Fibroblast of skin of right biceps (primary cell): ENCODE measurements around the gene RUSC1.
"Not testable (repeated sequence)": the region's sequence is repeated elsewhere in the genome, so short reads cannot be mapped to it uniquely, and the experiment has no call there.

Experiments used
- DNase-seq: peaks from one replicate; pipeline ENCODE4 v3.0.0-alpha.2; 2013

RUSC1 gene

GRCh38 chr1:155323729-155324036 is 3.0 kb downstream of the RUSC1 start:
- peak; percentile 91 for DNase-seq

GRCh38 chr1:155324037-155324716 is 3.5 kb downstream of the RUSC1 start:
- peak; percentile 96 for DNase-seq

GRCh38 chr1:155324717-155325602 is 4.3 kb downstream of the RUSC1 start:
- peak; percentile 51 for DNase-seq

DNA sequence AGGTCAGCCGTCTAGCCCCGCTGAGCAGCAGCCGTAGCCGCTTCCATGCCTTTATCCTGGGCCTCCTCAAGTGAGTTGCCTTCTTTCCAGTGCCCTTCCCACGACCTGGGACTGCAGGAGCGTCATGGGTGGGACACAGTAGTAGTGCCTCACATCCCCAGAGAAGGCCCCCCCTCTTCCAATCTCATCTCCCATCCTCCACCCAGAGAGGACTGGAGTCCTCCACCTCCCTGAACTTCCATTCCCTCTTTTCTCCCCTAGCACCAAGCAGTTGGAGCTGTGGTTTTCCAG is 4.9 kb downstream of the RUSC1 start:
- DNase-seq, result no peak

DNA sequence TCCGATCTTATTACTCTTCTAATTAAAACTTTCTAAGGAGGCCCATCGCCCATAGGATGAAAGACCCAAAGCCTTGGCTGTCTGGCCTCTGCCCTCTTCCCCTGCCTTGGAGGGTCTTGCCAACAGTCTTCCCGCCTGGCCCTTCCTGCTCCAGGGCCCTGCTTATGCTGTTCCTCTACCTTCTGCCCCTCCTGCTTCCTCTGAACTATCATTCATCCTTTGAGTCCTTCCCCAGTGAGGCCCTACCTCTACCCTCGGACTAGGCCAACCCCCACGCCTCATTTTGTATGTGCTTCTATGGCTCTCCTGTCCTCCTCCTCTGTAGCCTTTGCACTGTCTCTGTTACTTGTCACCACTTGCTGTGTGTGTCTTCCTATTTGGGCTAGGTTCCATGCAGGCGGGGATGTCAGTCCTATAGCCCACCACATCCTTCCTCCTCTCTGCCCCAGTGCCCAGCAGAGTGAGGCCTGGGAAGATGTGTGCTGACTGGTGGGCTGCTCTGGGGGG is 5.4 kb downstream of the RUSC1 start:
- no peak for DNase-seq

DNA sequence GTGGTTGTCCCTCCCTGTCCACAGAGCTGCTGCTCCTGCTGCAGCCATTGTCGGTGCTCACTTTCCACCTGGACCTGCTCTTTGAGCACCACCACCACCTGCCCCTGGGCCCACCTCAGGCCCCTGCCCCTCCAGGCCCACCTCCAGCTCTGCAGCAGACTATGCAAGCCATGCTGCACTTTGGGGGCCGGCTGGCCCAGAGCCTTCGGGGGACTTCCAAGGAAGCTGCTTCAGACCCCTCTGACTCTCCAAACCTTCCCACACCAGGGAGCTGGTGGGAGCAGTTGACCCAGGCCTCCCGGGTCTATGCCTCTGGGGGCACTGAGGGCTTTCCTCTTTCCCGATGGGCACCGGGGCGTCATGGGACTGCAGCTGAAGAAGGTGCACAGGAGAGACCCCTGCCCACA is 5.9 kb downstream of the RUSC1 start:
- DNase-seq, result no peak

- DNase-seq, result no peak
Observed at GRCh38 chr1:155327981-155328380, 7.3 kb downstream of the RUSC1 start.

GRCh38 chr1:155328856-155329255 is 8.2 kb downstream of the RUSC1 start:
- DNase-seq, result not testable (repeated sequence)

- DNase-seq, result no peak
Observed at GRCh38 chr1:155329980-155330598, 9.4 kb downstream of the RUSC1 start.

DNA sequence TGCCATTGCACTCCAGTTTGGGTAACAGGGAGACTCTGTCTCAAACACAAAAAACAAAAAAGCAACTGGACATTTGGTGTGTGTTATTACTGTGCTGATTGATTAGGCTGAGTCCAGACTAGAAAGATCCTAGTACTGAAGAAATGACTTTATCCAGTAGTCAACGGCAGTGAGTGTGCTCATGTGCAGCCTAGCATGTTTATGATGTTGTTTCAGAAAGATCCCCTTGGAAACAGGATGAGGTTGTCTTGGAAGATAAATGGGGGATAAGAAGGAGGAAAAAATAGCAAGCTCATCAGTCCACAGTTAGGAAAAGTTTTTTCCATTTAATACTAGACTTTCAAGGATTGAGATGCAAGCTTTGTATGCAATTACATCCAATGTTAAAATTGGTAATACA is 14.3 kb downstream of the RUSC1 start:
- DNase-seq, result no peak

GRCh38 chr1:155339515-155340097 is 18.9 kb downstream of the RUSC1 start:
- DNase-seq, result no peak

- no peak for DNase-seq
Observed at GRCh38 chr1:155342842-155343241, 22.1 kb downstream of the RUSC1 start.

- DNase-seq, result no peak
Observed at GRCh38 chr1:155352631-155353030, 31.9 kb downstream of the RUSC1 start.

GRCh38 chr1:155360051-155360450 is 39.4 kb downstream of the RUSC1 start:
- no peak for DNase-seq

DNA sequence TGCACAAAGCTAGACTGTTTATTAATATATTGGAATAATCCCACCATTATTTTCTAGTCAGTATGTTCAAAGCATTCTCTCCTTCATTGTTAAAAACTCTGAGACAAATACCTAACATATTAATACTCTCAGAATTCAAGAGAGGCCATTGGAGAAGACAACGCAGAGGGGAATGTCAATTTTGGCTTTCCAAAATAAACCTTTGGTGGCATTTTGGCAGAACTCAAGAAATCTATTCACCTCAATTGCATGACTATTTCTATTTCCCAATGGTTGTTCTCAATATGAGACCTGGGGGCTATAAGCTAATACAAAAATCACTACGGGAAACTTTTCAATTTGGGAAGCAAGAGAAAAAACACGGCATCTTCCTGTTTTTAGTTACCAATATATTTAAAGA is 58.5 kb downstream of the RUSC1 start:
- DNase-seq, result peak; percentile 21

- peak; percentile 67 for DNase-seq
Observed at GRCh38 chr1:155379631-155380090, 59.0 kb downstream of the RUSC1 start.
